ENCODE results near the gene CD207.
"Not testable (repeated sequence)": the region's sequence is repeated elsewhere in the genome, so short reads cannot be mapped to it uniquely, and the experiment has no call there.

Gene CD207

DNA sequence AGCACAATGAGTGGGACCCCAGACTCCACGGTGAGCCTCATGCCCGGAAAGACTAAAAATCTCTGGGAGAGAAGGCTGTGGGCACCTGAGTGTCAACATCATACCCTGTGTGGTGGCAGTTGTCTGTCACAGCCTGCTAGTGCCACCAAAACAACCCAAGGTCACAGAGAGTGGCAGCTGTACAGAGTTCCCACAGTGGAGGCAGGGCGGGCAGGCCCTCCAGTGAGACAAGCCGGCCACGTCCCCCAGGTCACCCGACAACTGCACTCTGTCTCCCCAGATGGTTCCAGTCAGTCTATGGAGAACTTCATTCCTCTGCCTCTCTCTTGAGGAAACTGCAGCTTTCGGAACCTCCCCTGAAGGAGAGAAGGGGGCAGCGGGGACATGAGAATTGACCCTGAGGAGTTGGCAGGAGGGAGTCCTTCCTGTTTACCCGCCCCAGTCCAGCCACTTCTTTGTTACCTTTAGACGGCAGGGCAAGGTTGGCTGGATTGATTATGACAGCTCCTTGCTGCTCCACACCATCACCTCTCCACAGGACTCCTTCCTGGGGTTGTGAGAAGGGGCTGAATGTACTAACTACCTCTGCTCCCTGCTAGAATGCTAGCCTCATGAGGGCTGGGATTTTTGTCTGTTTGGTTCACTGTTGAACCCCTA is 33.9 kb downstream of the CD207 start:
- Histone ChIP-seq H3K27ac (no peak overlapping the region), H3K4me3 (no peak overlapping the region), H3K9me3 (replicated peaks in 1 of 11) (peaks cover 18 to 36% (median 23%) of the 10 kb centered on the region in 11 experiments), H4K20me1 (no peaks in the 10 kb centered on the region), H3K27me3 (no peaks in the 10 kb centered on the region), H3K9ac (no peak overlapping the region), H3K4me1 (peaks cover 0 to 15% (median 4%) of the 10 kb centered on the region in 10 experiments; a peak in 9 of 20 replicates), H3K36me3 (no peaks in the 10 kb centered on the region), H3K4me2 (no peak overlapping the region)
- no peak for TF ChIP-seq Cebpa-rat (IDR thresholded peaks at IDR 0.05)

DNA sequence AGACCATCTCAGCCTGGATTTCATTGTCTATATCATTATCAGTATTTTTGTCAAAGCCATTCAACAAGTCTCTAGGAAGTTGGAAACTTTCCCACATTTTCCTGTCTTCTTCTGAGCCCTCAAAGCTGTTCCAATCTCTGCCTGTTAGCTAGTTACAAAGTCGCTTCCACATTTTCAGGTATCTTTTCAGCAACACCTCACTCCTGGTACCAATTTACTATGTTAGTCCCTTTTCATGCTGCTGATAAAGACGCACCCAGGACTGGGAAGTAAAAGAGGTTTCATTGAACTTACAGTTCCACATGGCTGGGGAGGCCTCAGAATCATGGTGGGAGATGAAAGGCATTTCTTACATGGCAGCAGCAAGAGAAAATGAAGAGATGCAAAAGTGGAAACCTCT is 35.9 kb downstream of the CD207 start:
- Histone ChIP-seq H3K27me3 (no peaks in the 10 kb centered on the region), H3K4me1 (peaks cover 0 to 35% (median 8%) of the 10 kb centered on the region in 10 experiments; a peak in 9 of 20 replicates), H3K9ac (no peak overlapping the region), H3K4me2 (no peak overlapping the region), H3K4me3 (no peak overlapping the region), H4K20me1 (no peaks in the 10 kb centered on the region), H3K36me3 (no peaks in the 10 kb centered on the region), H3K27ac (no peak overlapping the region), H3K9me3 (replicated peaks in 1 of 11) (peaks cover 16 to 36% (median 22%) of the 10 kb centered on the region in 11 experiments)
- no peak for TF ChIP-seq Cebpa-rat (IDR thresholded peaks at IDR 0.05)

DNA sequence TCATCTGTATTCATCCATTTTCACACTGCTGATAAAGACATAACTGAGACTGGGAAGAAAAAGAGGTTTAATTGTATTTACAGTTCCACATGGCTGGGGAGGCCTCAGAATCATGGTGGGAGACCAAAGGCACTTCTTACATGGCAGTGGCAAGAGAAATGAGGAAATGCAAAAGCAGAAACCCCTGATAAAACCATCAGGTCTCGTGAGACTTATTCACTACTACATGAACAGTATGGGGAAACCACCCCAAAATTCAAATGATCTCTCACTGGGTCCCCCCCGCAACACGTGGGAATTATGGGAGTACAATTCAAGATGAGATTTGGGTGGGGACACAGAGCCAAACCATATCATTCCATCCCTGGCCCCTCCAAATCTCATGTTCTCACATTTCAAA is 37.6 kb downstream of the CD207 start:
- H3K9ac ChIP-seq, H3K27me3 ChIP-seq, H3K4me3 ChIP-seq, H4K20me1 ChIP-seq, H3K36me3 ChIP-seq: not testable (repeated sequence)
- Histone ChIP-seq H3K4me1 (peaks cover 0 to 51% (median 22%) of the 10 kb centered on the region in 10 experiments; a peak in 14 of 20 replicates), H3K4me2 (peak overlapping the region in 5 of 11 experiments; percentile 13 to 81 (median 31); a peak in 9 of 22 replicates), H3K27ac (peak overlapping the region in 4 of 11 experiments; percentile 23 to 56 (median 50); a peak in 6 of 22 replicates), H3K9me3 (replicated peaks in 1 of 11) (peaks cover 13 to 36% (median 22%) of the 10 kb centered on the region in 11 experiments)

- H3K4me3 ChIP-seq, result no peak overlapping the region
- no peak overlapping the region for H3K9ac ChIP-seq
- H3K36me3 ChIP-seq, result no peaks in the 10 kb centered on the region
- peaks cover 13 to 36% (median 22%) of the 10 kb centered on the region in 11 experiments for H3K9me3 ChIP-seq (replicated peaks in 1 of 11)
- H3K4me1 ChIP-seq, result peaks cover 0 to 56% (median 27%) of the 10 kb centered on the region in 10 experiments; a peak in 14 of 20 replicates
- H4K20me1 ChIP-seq, result no peaks in the 10 kb centered on the region
- no peak for TF ChIP-seq Cebpa-rat (IDR thresholded peaks at IDR 0.05)
- H3K4me2 ChIP-seq, result peak overlapping the region in 5 of 11 experiments; percentile 13 to 81 (median 31); a peak in 9 of 22 replicates
- peak overlapping the region in 6 of 11 experiments; percentile 1 to 56 (median 43); a peak in 9 of 22 replicates for H3K27ac ChIP-seq
- H3K27me3 ChIP-seq, result no peaks in the 10 kb centered on the region
Observed at GRCh38 chr2:70797506-70797905, 38.1 kb downstream of the CD207 start.

- H4K20me1 ChIP-seq, result no peaks in the 10 kb centered on the region
- H3K36me3 ChIP-seq, result no peaks in the 10 kb centered on the region
- H3K4me2 ChIP-seq, result peak overlapping the region in 3 of 11 experiments; percentile 3 to 81 (median 80); a peak in 3 of 22 replicates
- peaks cover 13 to 36% (median 22%) of the 10 kb centered on the region in 11 experiments for H3K9me3 ChIP-seq (replicated peaks in 1 of 11)
- peaks cover 0 to 68% (median 33%) of the 10 kb centered on the region in 10 experiments; a peak in 14 of 20 replicates for H3K4me1 ChIP-seq
- no peak overlapping the region for H3K9ac ChIP-seq
- H3K27me3 ChIP-seq, result no peaks in the 10 kb centered on the region
- TF ChIP-seq Cebpa-rat (IDR thresholded peaks at IDR 0.05), result no peak
- no peak overlapping the region for H3K4me3 ChIP-seq
- peak overlapping the region in 1 of 11 experiments; percentile 14; a peak in 1 of 22 replicates for H3K27ac ChIP-seq
Observed at GRCh38 chr2:70796262-70796661, 39.4 kb downstream of the CD207 start.

DNA sequence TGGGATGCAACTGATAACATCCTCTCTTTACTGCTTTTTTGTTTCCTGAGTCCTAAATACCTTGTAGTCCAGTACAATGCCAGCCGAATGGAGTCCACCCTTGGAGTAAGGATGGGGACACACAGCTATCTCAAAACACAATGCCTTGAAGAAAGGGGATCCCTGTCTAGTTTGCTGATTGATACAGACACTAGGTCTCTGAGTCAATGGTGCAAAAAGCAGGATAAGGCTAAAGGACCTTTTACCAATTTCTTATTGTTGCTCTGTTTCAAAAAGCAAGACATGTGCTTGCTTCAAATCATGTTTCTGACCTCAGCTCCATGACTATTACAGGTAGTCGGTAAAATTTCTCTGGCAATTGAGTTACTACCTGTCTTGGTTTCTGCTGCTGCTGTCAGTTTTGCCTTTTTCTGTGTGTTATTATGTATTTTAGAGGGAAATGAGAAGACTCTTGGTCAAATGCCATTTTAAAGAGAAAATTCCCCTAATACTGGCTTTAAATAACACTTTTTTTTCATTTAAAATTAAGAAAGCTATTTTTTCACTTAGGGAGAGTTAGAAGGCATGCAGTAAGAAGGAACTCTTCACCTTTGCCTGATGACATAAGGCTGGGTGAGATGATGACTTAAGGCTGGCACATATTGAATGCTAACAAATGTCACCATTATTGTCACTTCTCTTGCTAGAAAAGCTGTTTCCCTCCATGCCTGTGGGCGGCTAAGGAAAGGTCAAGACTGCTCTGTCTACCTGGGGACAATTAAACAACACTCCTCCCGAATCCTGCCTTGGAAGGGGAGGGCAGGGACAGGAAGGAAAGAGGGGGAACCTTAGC is 40.2 kb downstream of the CD207 start:
- H3K27ac ChIP-seq, result peak overlapping the region in 2 of 11 experiments; percentile 24 to 36; a peak in 3 of 22 replicates
- TF ChIP-seq Cebpa-rat (IDR thresholded peaks at IDR 0.05), result no peak
- peak overlapping the region in 5 of 11 experiments; percentile 4 to 86 (median 80); a peak in 7 of 22 replicates for H3K4me2 ChIP-seq
- peaks cover 13 to 28% (median 19%) of the 10 kb centered on the region in 11 experiments for H3K9me3 ChIP-seq (replicated peaks in 1 of 11)
- H3K36me3 ChIP-seq, result no peaks in the 10 kb centered on the region
- H3K9ac ChIP-seq, result no peak overlapping the region
- peaks cover 0 to 70% (median 33%) of the 10 kb centered on the region in 10 experiments; a peak in 14 of 20 replicates for H3K4me1 ChIP-seq
- H4K20me1 ChIP-seq, result no peaks in the 10 kb centered on the region
- H3K4me3 ChIP-seq, result no peak overlapping the region
- peaks cover 0 to 4% (median under 1%) of the 10 kb centered on the region in 11 experiments; a peak in 10 of 22 replicates for H3K27me3 ChIP-seq

GRCh38 chr2:70793450-70793849 is 42.2 kb downstream of the CD207 start:
- Histone ChIP-seq H3K9me3 (replicated peaks in 1 of 11) (peaks cover 0 to 9% (median 0%) of the 10 kb centered on the region in 11 experiments; a peak in 4 of 22 replicates), H3K4me2 (peak overlapping the region in 8 of 11 experiments; percentile 2 to 86 (median 76); a peak in 14 of 22 replicates), H3K4me3 (no peak overlapping the region; a peak in 1 of 20 replicates), H3K27ac (peak overlapping the region in 7 of 11 experiments; percentile 53 to 88 (median 81); a peak in 14 of 22 replicates), H3K9ac (peak overlapping the region in 5 of 11 experiments; percentile 45 to 62 (median 49); a peak in 9 of 22 replicates), H4K20me1 (no peaks in the 10 kb centered on the region), H3K4me1 (peaks cover 0 to 74% (median 33%) of the 10 kb centered on the region in 10 experiments; a peak in 14 of 20 replicates), H3K36me3 (no peaks in the 10 kb centered on the region), H3K27me3 (peaks cover 0 to 12% (median 7%) of the 10 kb centered on the region in 11 experiments; a peak in 16 of 22 replicates)
- TF ChIP-seq Cebpa-rat (IDR thresholded peaks at IDR 0.05), result peak in 8 of 11 experiments; percentile 22 to 88 (median 62); a peak in 12 of 22 replicates

GRCh38 chr2:70790136-70790828 is 45.3 kb downstream of the CD207 start, which contains the start of gene FIGLA:
Gene FIGLA (minus strand): TSS chr2:70790643. CDS start chr2:70790638, 5 bp downstream.
- Histone ChIP-seq H3K9ac (no peak within 1 kb of the TSS), H3K27ac (0 out of 22 replicates have a peak within 1 kb of the TSS, but pooled peaks of 1 of the 11 experiments have one; percentile 83), H3K4me3 (no peak within 1 kb of the TSS), H3K4me2 (peak within 1 kb of the TSS in 7 of 11 experiments; percentile 1 to 86 (median 76); a peak in 9 of 22 replicates), H4K20me1 (no peaks in the 10 kb centered on the region), H3K36me3 (no peaks in the 10 kb centered on the region), H3K9me3 (replicated peaks in 1 of 11) (no peaks in the 10 kb centered on the region), H3K27me3 (peaks cover 0 to 12% (median 7%) of the 10 kb centered on the region in 11 experiments; a peak in 16 of 22 replicates), H3K4me1 (peaks cover 6 to 53% (median 33%) of the 10 kb centered on the region in 10 experiments; a peak in 19 of 20 replicates)
- TF ChIP-seq Cebpa-rat (IDR thresholded peaks at IDR 0.05), result no peak

Measured in BLaER1 treated with 17β-estradiol and CSF1 and Interleukin-3, amounts not matched to agents 10 nM and 100 nM (cell line).